Caco-2 (cell line): ENCODE results near the gene MAP2K2. TPM values are rescaled to one million over a fixed set of nuclear protein-coding genes. Genes with fewer than 3 reads are reported as not detected.

ENCODE experiments used
- BruUV-seq: library from RNA; stranded (reverse); fragments of 400-500 nt; replicated peaks from 2 replicates; lab custom pipeline; 2021; lab: Mats Ljungman, UMichigan
- CTCF ChIA-PET: fragments of 300-600 bp; sonication (Branson Sonifier 250); formaldehyde crosslinking; loops from one replicate; lab custom pipeline; 2022; ENCODE audit warnings: antibody characterized with exemption; lab: Charles Lee
- POLR2A ChIA-PET: fragments of 300-600 bp; sonication (Branson Sonifier 250); formaldehyde crosslinking; loops from one replicate; lab custom pipeline; 2022; ENCODE audit warnings: antibody characterized with exemption; lab: Charles Lee
- DNase-seq, 2 experiments: peaks; one replicate each; pipeline versions ENCODE4 v3.0.0 to v3.0.0-alpha.2; 2020 to 2022
- H3K27me3 ChIP-seq: replicated peaks from 2 replicates; pipeline ENCODE4 v1.6.0; 2011; ENCODE audit warnings: low read length; ENCODE audit not compliant: control insufficient read depth, insufficient read depth
- H3K36me3 ChIP-seq: 2 replicates; pipeline ENCODE4 v1.5.1; 2011; ENCODE audit warnings: low read length; ENCODE audit not compliant: control insufficient read depth, insufficient read depth
- H3K4me1 ChIP-seq: fragments of 250-450 bp; sonication (Bioruptor Pico); 2 replicates; pipeline ENCODE4 v1.5.1; 2020; ENCODE audit warnings: mild to moderate bottlenecking
- H3K4me3 ChIP-seq: 2 replicates; pipeline ENCODE4 v1.5.1; 2011; ENCODE audit warnings: low read depth, mild to moderate bottlenecking, control low read depth, low read length
- H3K9me3 ChIP-seq: fragments of 250-450 bp; sonication (Bioruptor Pico); 2 replicates; pipeline ENCODE4 v1.5.1; 2020; ENCODE audit warnings: mild to moderate bottlenecking, moderate library complexity
- H3K27ac Mint-ChIP-seq: one replicate; pipeline ENCODE4 v1.8.0; 2022; ENCODE audit warnings: mixed read lengths; ENCODE audit not compliant: unreplicated experiment
- H3K27me3 Mint-ChIP-seq: one replicate; pipeline ENCODE4 v1.8.0; 2022; ENCODE audit warnings: mixed read lengths; ENCODE audit not compliant: insufficient read depth, unreplicated experiment
- H3K36me3 Mint-ChIP-seq: one replicate; pipeline ENCODE4 v1.8.0; 2022; ENCODE audit warnings: mild to moderate bottlenecking, mixed read lengths; ENCODE audit not compliant: insufficient read depth, unreplicated experiment
- H3K4me1 Mint-ChIP-seq: one replicate; pipeline ENCODE4 v1.8.0; 2022; ENCODE audit warnings: low read depth, mixed read lengths; ENCODE audit not compliant: unreplicated experiment
- H3K4me3 Mint-ChIP-seq: one replicate; pipeline ENCODE4 v1.8.0; 2022; ENCODE audit warnings: mild to moderate bottlenecking, moderate library complexity, mixed read lengths; ENCODE audit not compliant: unreplicated experiment
- H3K9me3 Mint-ChIP-seq: one replicate; pipeline ENCODE4 v1.8.0; 2022; ENCODE audit warnings: mixed read lengths; ENCODE audit not compliant: unreplicated experiment
- intact Hi-C: fragments of 100-400 bp; cut with micrococcal nuclease; formaldehyde crosslinking; loops from one replicate; pipeline ENCODE4 v1.10.0; 2022; ENCODE audit not compliant: unreplicated experiment
- total RNA-seq: library from RNA; stranded (reverse); gene quantifications from 2 replicates; pipeline ENCODE4 v1.2.3, GENCODE V29; 2022
- TF ChIP-seq, protein P1 (sequence below), 2 experiments: fragments of 200-600 bp in 1 of 2; IDR thresholded peaks; 1 replicate in 1 of 2; 2 replicates in 1 of 2; pipeline versions ENCODE4 v1.5.1 to v1.8.0; 2011 to 2022; ENCODE audit warnings: antibody characterized with exemption in 1 of 2, control low read depth in 1 of 2, inconsistent platforms in 1 of 2, low read depth in 1 of 2, low read length in 1 of 2, mild to moderate bottlenecking in 1 of 2, moderate library complexity in 1 of 2; ENCODE audit not compliant: insufficient read depth in 1 of 2, severe bottlenecking in 1 of 2, unreplicated experiment in 1 of 2

The MAP2K2 gene
- total RNA-seq, 1 experiment from 2014 or later = 149 TPM

DNA sequence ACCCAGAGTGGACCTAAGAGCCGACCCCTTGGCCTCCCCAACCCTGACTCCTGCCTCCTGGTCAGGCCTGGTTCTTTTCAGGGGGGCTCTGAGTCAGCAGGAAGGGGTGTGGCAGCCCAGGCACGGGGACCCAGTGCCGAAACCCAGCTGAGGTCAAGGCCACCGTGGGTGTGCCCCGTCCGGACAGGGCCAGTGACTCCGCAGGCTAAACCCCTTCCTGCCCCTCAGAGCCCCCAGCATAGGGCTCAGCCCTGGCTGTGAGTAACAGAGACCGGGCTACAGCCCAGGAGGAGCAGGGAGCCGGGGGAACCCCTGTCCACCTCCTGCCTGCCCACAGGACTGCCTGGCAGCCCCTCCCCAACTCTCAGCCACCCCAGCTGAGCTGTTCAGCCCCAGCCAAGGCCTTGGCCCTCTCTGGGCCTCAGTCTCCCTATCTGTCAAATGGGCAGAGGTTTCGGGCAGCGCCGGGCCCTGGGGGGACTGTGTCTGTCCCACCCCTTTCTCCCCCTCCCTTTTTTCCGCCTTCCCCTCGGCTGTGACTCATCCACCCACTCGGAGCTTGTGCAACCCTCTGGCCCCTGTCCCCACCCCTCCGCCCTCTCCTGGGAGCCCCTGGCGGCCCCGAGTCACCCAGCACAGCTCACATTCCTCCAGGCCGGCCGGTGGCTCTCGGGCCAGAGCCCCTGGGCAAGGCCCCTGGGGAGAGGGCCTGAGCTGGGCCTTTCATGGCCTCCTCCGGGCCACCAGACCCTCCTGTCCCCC is 65.8 kb downstream of the MAP2K2 start:
- Histone ChIP-seq H3K36me3 (peaks cover 1% of the 10 kb centered on the region), H3K4me1 (peaks cover 35% of the 10 kb centered on the region), H3K4me3 (no peak overlapping the region), H3K9me3 (no peaks in the 10 kb centered on the region), H3K27me3 (no peaks in the 10 kb centered on the region)
- Mint-ChIP-seq H3K36me3 (peaks cover 74% of the 10 kb centered on the region), H3K9me3 (no peaks in the 10 kb centered on the region), H3K27ac (peak overlapping the region; percentile 8), H3K4me3 (no peak overlapping the region), H3K4me1 (no peaks in the 10 kb centered on the region), H3K27me3 (no peaks in the 10 kb centered on the region)
- TF ChIP-seq, protein P1, sequence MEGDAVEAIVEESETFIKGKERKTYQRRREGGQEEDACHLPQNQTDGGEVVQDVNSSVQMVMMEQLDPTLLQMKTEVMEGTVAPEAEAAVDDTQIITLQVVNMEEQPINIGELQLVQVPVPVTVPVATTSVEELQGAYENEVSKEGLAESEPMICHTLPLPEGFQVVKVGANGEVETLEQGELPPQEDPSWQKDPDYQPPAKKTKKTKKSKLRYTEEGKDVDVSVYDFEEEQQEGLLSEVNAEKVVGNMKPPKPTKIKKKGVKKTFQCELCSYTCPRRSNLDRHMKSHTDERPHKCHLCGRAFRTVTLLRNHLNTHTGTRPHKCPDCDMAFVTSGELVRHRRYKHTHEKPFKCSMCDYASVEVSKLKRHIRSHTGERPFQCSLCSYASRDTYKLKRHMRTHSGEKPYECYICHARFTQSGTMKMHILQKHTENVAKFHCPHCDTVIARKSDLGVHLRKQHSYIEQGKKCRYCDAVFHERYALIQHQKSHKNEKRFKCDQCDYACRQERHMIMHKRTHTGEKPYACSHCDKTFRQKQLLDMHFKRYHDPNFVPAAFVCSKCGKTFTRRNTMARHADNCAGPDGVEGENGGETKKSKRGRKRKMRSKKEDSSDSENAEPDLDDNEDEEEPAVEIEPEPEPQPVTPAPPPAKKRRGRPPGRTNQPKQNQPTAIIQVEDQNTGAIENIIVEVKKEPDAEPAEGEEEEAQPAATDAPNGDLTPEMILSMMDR (IDR thresholded peaks at IDR 0.05; ENCODE audit: insufficient read depth in 1 of 2, low read depth in 1 of 2, low read length in 1 of 2, severe bottlenecking in 1 of 2, unreplicated experiment in 1 of 2) = no peak
- intact Hi-C loops = no loop called here
- POLR2A ChIA-PET = interaction anchor here (0.6 kb wide), 1 partner anchor 1757 kb away, joined by 7 read pairs; no protein-coding TSS in a partner anchor
- BruUV-seq = no TSS peak
- CTCF ChIA-PET = interaction anchor here (0.7 to 0.8 kb wide), 2 partner anchors 128 to 294 kb away, joined by 3 to 6 read pairs; no protein-coding TSS in a partner anchor
- peak; percentile 63 to 74 for DNase-seq

DNA sequence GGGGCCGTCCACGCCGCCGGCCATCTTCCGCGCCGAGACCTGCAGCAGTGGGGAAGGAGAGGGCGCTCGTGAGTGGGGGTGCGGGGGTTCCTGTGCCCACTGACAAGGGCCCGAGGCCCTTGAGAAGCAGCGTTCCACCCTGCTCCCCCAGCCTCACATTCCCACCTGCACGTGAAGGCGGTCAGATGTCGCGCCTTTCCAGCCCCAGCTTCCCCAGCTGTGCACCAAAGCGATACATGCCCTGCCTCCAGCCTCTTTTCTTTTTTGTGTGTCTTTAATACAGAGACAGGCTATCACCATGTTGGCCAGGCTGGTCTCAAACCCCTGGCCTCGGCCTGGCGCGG is 68.7 kb downstream of the MAP2K2 start:
- DNase-seq = peak in 1 of 2 experiments; percentile 12
- no peaks in the 10 kb centered on the region for H3K27me3 ChIP-seq
- H3K4me1 ChIP-seq = peaks cover 13% of the 10 kb centered on the region
- ChIA-PET POLR2A (no interaction called here), CTCF (no interaction called here)
- no peaks in the 10 kb centered on the region for H3K4me1 Mint-ChIP-seq
- H3K4me3 Mint-ChIP-seq = no peak overlapping the region
- H3K27me3 Mint-ChIP-seq = no peaks in the 10 kb centered on the region
- H3K36me3 Mint-ChIP-seq = peaks cover 83% of the 10 kb centered on the region
- BruUV-seq = no TSS peak
- H3K9me3 ChIP-seq = no peaks in the 10 kb centered on the region
- no peak overlapping the region for H3K27ac Mint-ChIP-seq
- TF ChIP-seq, protein P1 (IDR thresholded peaks at IDR 0.05; ENCODE audit: insufficient read depth in 1 of 2, low read depth in 1 of 2, low read length in 1 of 2, severe bottlenecking in 1 of 2, unreplicated experiment in 1 of 2) = no peak
- no peaks in the 10 kb centered on the region for H3K9me3 Mint-ChIP-seq
- no peak overlapping the region for H3K4me3 ChIP-seq
- intact Hi-C loops = no loop called here
- H3K36me3 ChIP-seq = peaks cover 3% of the 10 kb centered on the region

DNA sequence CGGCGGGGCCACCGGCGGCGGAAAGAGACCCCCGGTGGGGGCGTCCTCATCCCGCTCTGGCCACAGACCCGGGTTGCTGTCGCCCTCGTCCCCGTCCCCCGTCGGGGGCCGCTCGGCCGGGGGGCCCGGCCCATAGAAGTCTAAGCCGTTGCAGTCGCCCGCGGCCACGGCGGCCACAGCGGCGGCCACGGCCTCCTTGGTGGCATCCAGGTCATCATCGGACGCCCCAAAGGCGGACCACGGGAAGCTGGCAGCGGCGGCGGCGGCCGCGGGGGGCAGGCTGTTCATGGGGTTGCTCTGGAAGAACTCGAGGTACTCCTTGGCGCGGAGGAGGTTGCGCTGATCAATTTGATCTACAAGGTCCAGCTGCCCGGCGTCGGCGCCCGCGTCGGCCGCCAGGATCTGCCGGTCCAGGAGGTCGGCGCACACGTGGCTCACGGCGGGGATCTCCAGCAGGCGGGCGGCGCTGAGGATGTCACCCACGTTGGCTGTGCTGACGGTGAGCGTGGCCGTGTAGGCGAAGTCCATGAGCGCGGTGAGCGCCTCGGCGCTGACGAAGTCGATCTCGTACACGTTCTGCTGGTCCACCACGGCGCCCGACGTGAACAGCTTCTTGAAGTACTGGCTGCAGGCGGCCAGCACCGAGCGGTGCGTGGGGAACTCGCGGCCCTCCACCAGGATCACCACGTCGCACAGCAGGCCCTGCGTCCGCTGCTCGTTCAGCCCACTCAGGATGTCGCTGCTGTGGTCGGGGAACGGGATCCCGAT is 69.3 kb downstream of the MAP2K2 start:
- no peak for DNase-seq
- ChIA-PET CTCF (no interaction called here), POLR2A (no interaction called here)
- Histone ChIP-seq H3K36me3 (peaks cover 3% of the 10 kb centered on the region), H3K9me3 (no peaks in the 10 kb centered on the region), H3K4me1 (peaks cover 13% of the 10 kb centered on the region), H3K27me3 (no peaks in the 10 kb centered on the region), H3K4me3 (no peak overlapping the region)
- BruUV-seq = no TSS peak
- Mint-ChIP-seq H3K27ac (no peak overlapping the region), H3K4me1 (no peaks in the 10 kb centered on the region), H3K4me3 (no peak overlapping the region), H3K36me3 (peaks cover 85% of the 10 kb centered on the region), H3K9me3 (no peaks in the 10 kb centered on the region), H3K27me3 (no peaks in the 10 kb centered on the region)
- intact Hi-C loops = no loop called here
- TF ChIP-seq, protein P1 (IDR thresholded peaks at IDR 0.05; ENCODE audit: insufficient read depth in 1 of 2, low read depth in 1 of 2, low read length in 1 of 2, severe bottlenecking in 1 of 2, unreplicated experiment in 1 of 2) = no peak
